Measurements from ENCODE around the gene GIGYF1. TPM values are rescaled to one million over a fixed set of nuclear protein-coding genes. Genes with fewer than 3 reads are reported as not detected.

GIGYF1 gene
- total and polyA plus RNA-seq, 2 of the 13 experiments (the other 11 are each of a cell fraction or from before 2014, with no cell fraction given): 7.6 to 16.1 TPM

DNA sequence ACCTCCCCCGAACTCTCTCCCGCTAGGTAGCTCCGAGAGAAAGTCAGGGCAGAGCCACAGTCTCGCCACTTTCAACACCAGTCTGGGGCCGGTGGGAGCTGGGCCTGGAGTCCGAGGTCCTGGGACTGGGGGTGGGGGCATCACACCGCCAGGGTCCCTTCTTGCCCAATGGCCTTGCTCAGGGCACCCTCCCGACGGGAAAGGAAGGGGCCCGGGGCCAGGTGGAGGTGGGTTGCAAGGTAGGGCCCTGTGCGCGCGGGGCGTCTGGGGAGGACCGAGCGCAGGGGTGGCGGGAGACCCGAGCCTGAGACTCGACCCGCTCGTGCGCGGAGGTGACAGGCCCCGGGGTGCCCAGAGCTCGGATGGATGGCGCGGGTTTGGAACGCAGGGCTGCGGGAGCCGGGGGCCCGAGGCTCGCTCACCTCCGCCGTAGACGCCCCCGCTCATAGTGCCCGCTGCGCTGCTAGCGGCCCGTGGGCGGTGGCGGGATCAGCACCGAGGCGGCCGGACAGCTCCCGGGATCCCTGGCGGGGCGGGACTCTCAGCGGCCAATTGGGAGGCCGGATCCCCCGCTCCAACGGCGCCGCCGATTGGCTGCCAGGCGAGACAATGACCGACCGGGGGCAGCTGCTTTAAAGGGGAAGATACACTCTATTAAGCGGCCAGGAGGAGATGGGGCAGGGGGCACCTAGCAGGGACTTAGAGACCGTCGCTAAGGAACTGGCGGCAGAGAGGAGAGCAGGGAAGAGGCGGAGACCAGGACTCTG lies 38.0 kb downstream of the GIGYF1 start, which contains the start of gene ACTL6B (continued):
- TF ChIP-seq, protein P1, sequence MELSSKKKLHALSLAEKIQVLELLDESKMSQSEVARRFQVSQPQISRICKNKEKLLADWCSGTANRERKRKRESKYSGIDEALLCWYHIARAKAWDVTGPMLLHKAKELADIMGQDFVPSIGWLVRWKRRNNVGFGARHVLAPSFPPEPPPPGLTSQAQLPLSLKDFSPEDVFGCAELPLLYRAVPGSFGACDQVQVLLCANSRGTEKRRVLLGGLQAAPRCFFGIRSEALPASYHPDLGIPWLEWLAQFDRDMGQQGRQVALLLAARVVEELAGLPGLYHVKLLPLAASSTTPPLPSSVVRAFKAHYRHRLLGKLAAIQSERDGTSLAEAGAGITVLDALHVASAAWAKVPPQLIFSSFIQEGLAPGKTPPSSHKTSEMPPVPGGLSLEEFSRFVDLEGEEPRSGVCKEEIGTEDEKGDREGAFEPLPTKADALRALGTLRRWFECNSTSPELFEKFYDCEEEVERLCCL (CRISPR knock-in tag; IDR thresholded peaks at IDR 0.05; ENCODE audit: borderline replicate concordance): peak; percentile 31; the same call in 1 of the 2 replicates
- TF ChIP-seq ZFP36L1 (CRISPR knock-in tag; IDR thresholded peaks at IDR 0.05) (peak; percentile 70; the same call in 1 of the 2 replicates), ZNF883 (CRISPR knock-in tag; IDR thresholded peaks at IDR 0.05; ENCODE audit: not compliant biosample characterization) (peak; percentile 84), MEF2D (CRISPR knock-in tag; IDR thresholded peaks at IDR 0.05) (peak; percentile 79), ZNF781 (CRISPR knock-in tag; IDR thresholded peaks at IDR 0.05; ENCODE audit: borderline replicate concordance, not compliant biosample characterization) (peak; percentile 79), RARA (CRISPR knock-in tag; IDR thresholded peaks at IDR 0.05) (peak; percentile 53), PCBP2 (optimal IDR thresholded peaks at IDR 0.05; ENCODE audit: low read depth, low read length, poor library complexity, severe bottlenecking) (no peak), IRF2 (CRISPR knock-in tag; IDR thresholded peaks at IDR 0.05) (0 out of 2 replicates have a peak, but pooled peaks have one; percentile 51), ZNF446 (CRISPR knock-in tag; IDR thresholded peaks at IDR 0.05) (peak; percentile 92; the same call in 1 of the 2 replicates), ZNF282 (IDR thresholded peaks at IDR 0.05; ENCODE audit: partially characterized antibody) (no peak), TBL1XR1 (IDR thresholded peaks at IDR 0.05; ENCODE audit: borderline replicate concordance, low read length, partially characterized antibody) (no peak), TBP (CRISPR knock-in tag; IDR thresholded peaks at IDR 0.05) (no peak), ETV6 (CRISPR knock-in tag; conservative IDR thresholded peaks at IDR 0.05) (peak; percentile 91), ZNF274 (CRISPR knock-in tag; IDR thresholded peaks at IDR 0.05) (peak; percentile 82; the same call in 1 of the 2 replicates), HIVEP1 (CRISPR knock-in tag; IDR thresholded peaks at IDR 0.05) (peak; percentile 86), ZNF253 (CRISPR knock-in tag; IDR thresholded peaks at IDR 0.05; ENCODE audit: borderline replicate concordance) (no peak), MAFG (CRISPR knock-in tag; IDR thresholded peaks at IDR 0.05) (no peak)
- TF ChIP-seq, protein P2, sequence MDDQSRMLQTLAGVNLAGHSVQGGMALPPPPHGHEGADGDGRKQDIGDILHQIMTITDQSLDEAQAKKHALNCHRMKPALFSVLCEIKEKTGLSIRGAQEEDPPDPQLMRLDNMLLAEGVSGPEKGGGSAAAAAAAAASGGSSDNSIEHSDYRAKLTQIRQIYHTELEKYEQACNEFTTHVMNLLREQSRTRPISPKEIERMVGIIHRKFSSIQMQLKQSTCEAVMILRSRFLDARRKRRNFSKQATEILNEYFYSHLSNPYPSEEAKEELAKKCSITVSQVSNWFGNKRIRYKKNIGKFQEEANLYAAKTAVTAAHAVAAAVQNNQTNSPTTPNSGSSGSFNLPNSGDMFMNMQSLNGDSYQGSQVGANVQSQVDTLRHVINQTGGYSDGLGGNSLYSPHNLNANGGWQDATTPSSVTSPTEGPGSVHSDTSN (CRISPR knock-in tag; IDR thresholded peaks at IDR 0.05; ENCODE audit: borderline replicate concordance): 0 out of 2 replicates have a peak, but pooled peaks have one; percentile 46
- TF ChIP-seq, protein P3, sequence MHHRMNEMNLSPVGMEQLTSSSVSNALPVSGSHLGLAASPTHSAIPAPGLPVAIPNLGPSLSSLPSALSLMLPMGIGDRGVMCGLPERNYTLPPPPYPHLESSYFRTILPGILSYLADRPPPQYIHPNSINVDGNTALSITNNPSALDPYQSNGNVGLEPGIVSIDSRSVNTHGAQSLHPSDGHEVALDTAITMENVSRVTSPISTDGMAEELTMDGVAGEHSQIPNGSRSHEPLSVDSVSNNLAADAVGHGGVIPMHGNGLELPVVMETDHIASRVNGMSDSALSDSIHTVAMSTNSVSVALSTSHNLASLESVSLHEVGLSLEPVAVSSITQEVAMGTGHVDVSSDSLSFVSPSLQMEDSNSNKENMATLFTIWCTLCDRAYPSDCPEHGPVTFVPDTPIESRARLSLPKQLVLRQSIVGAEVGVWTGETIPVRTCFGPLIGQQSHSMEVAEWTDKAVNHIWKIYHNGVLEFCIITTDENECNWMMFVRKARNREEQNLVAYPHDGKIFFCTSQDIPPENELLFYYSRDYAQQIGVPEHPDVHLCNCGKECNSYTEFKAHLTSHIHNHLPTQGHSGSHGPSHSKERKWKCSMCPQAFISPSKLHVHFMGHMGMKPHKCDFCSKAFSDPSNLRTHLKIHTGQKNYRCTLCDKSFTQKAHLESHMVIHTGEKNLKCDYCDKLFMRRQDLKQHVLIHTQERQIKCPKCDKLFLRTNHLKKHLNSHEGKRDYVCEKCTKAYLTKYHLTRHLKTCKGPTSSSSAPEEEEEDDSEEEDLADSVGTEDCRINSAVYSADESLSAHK (CRISPR knock-in tag; IDR thresholded peaks at IDR 0.05; ENCODE audit: borderline replicate concordance): no peak
- TF ChIP-seq, protein P4, sequence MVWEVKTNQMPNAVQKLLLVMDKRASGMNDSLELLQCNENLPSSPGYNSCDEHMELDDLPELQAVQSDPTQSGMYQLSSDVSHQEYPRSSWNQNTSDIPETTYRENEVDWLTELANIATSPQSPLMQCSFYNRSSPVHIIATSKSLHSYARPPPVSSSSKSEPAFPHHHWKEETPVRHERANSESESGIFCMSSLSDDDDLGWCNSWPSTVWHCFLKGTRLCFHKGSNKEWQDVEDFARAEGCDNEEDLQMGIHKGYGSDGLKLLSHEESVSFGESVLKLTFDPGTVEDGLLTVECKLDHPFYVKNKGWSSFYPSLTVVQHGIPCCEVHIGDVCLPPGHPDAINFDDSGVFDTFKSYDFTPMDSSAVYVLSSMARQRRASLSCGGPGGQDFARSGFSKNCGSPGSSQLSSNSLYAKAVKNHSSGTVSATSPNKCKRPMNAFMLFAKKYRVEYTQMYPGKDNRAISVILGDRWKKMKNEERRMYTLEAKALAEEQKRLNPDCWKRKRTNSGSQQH (CRISPR knock-in tag; IDR thresholded peaks at IDR 0.05; ENCODE audit: low read depth): peak; percentile 92

Data from HepG2 (cell line).